A549 (cell line): Measurements from ENCODE around the gene CASP1. TPM values are rescaled to one million over a fixed set of nuclear protein-coding genes. Genes with fewer than 3 reads are reported as not detected.
"Not testable (repeated sequence)": the region's sequence is repeated elsewhere in the genome, so short reads cannot be mapped to it uniquely, and the experiment has no call there.

Experiments used
- ATAC-seq, 2 experiments: fragments of 200-7000 bp in 1 of 2; fragments of >200 bp in 1 of 2; cut with Nextera tagmentation in 1 of 2; cut with Tn5 transposase in 1 of 2; 3 replicates each; pipeline versions ENCODE4 v1.8.0 to v1.9.1; 2018 to 2020; ENCODE audit warnings: mild to moderate bottlenecking in 1 of 2, moderate library complexity in 1 of 2
- CTCF ChIA-PET: fragments of 300-600 bp; sonication (Branson Sonifier 250); formaldehyde crosslinking; extraction: SDS; loops from one replicate; lab custom pipeline; 2021; ENCODE audit warnings: antibody characterized with exemption, inconsistent platforms; lab: Yijun Ruan, JAX
- POLR2A ChIA-PET: fragments of 350-600 bp; formaldehyde crosslinking; extraction: SDS; loops from one replicate; lab custom pipeline; 2021; ENCODE audit warnings: antibody characterized with exemption, inconsistent platforms; lab: Yijun Ruan, JAX
- DNase-seq, 2 experiments: peaks; one replicate each; pipeline versions ENCODE4 v3.0.0 to v3.0.0-alpha.2; 2011 to 2016; ENCODE audit warnings: low read depth in 1 of 2, low spot score in 1 of 2
- FAIRE-seq: peaks from 2 replicates; lab custom pipeline; 2011; peaks lifted over from hg19 to GRCh38; lab: Jason Lieb, UNC
- H3K27ac ChIP-seq, 2 experiments: fragments of >200 bp; sonication (Bioruptor Twin); formaldehyde crosslinking; 3 replicates each; pipeline ENCODE4 v1.5.1; 2016 to 2017
- H3K4me1 ChIP-seq: fragments of >200 bp; sonication (Bioruptor Twin); formaldehyde crosslinking; 3 replicates; pipeline ENCODE4 v1.6.1; 2016
- H3K4me2 ChIP-seq: fragments of >200 bp; sonication (Bioruptor Twin); formaldehyde crosslinking; 3 replicates; pipeline ENCODE4 v1.6.1; 2016
- H3K4me3 ChIP-seq: fragments of >200 bp; sonication (Bioruptor Twin); formaldehyde crosslinking; 3 replicates; pipeline ENCODE4 v1.5.1; 2016
- H3K9me3 ChIP-seq: fragments of >200 bp; sonication (Bioruptor Twin); formaldehyde crosslinking; 3 replicates; pipeline ENCODE4 v1.6.1; 2016
- CBX2 ChIP-seq: fragments of 200-600 bp; sonication (generic); IDR thresholded peaks from 2 replicates; pipeline ENCODE4 v1.6.1; 2016; ENCODE audit warnings: low read depth, mild to moderate bottlenecking, borderline replicate concordance
- CHD2 ChIP-seq: fragments of 150-350 bp; IDR thresholded peaks from 2 replicates; pipeline ENCODE4 v1.6.1; 2014; ENCODE audit warnings: low read length; ENCODE audit not compliant: partially characterized antibody
- CHD4 ChIP-seq: fragments of 200-600 bp; sonication (generic); IDR thresholded peaks from 2 replicates; pipeline ENCODE4 v1.6.1; 2016; ENCODE audit warnings: antibody characterized with exemption, mild to moderate bottlenecking, borderline replicate concordance
- EHF ChIP-seq: fragments of 250-450 bp; sonication (Bioruptor Pico); IDR thresholded peaks from 2 replicates; pipeline ENCODE4 v1.5.0; 2020; ENCODE audit warnings: mild to moderate bottlenecking
- ESRRA ChIP-seq: fragments of 150-350 bp; IDR thresholded peaks from 2 replicates; pipeline ENCODE4 v1.6.1; 2014; ENCODE audit warnings: mild to moderate bottlenecking, low read length, borderline replicate concordance
- FOSB ChIP-seq: fragments of 250-450 bp; sonication (Bioruptor Pico); IDR thresholded peaks from 2 replicates; pipeline ENCODE4 v1.5.0; 2020; ENCODE audit warnings: mild to moderate bottlenecking, moderate library complexity
- GATA3 ChIP-seq: IDR thresholded peaks from 2 replicates; pipeline ENCODE4 v1.6.1; 2012; ENCODE audit warnings: borderline replicate concordance
- HDAC2 ChIP-seq: fragments of 200-600 bp; sonication (generic); IDR thresholded peaks from 2 replicates; pipeline ENCODE4 v1.6.1; 2016
- HEYL ChIP-seq: fragments of 250-450 bp; sonication (Bioruptor Pico); IDR thresholded peaks from 2 replicates; pipeline ENCODE4 v1.8.0; 2021; ENCODE audit warnings: mild to moderate bottlenecking, moderate library complexity
- HOXA7 ChIP-seq: fragments of 250-450 bp; sonication (Bioruptor Pico); IDR thresholded peaks from 2 replicates; pipeline ENCODE4 v1.5.0; 2020; ENCODE audit warnings: mild to moderate bottlenecking, moderate library complexity
- HOXB13 ChIP-seq: fragments of 250-450 bp; sonication (Bioruptor Pico); IDR thresholded peaks from 2 replicates; pipeline ENCODE4 v1.5.0; 2020; ENCODE audit warnings: low read depth, mild to moderate bottlenecking, moderate library complexity
- JUNB ChIP-seq: fragments of >200 bp; sonication (Bioruptor Twin); formaldehyde crosslinking; IDR thresholded peaks from 2 replicates; pipeline ENCODE4 v1.6.1; 2016
- MAZ ChIP-seq: fragments of 150-350 bp; IDR thresholded peaks from 2 replicates; pipeline ENCODE4 v1.6.1; 2014; ENCODE audit warnings: antibody characterized with exemption, low read depth, low read length, borderline replicate concordance
- NPAS2 ChIP-seq: fragments of 250-450 bp; sonication (Bioruptor Pico); IDR thresholded peaks from 2 replicates; pipeline ENCODE4 v1.8.0; 2022; ENCODE audit warnings: mild to moderate bottlenecking, moderate library complexity, borderline replicate concordance
- PHF8 ChIP-seq: fragments of 200-600 bp; sonication (generic); IDR thresholded peaks from 2 replicates; pipeline ENCODE4 v1.6.1; 2016; ENCODE audit warnings: low read depth, mild to moderate bottlenecking, antibody characterized with exemption, moderate library complexity, borderline replicate concordance
- RAD21 ChIP-seq, 2 experiments: fragments of >200 bp in 1 of 2; sonication (Bioruptor Twin) in 1 of 2; formaldehyde crosslinking in 1 of 2; IDR thresholded peaks in 1 of 2; conservative IDR thresholded peaks in 1 of 2; 2 replicates in 1 of 2; 3 replicates in 1 of 2; pipeline ENCODE4 v1.6.1; 2012 to 2018; ENCODE audit warnings: inconsistent platforms in 1 of 2
- RARB ChIP-seq: fragments of 250-450 bp; sonication (Bioruptor Pico); IDR thresholded peaks from 2 replicates; pipeline ENCODE4 v1.8.0; 2021; ENCODE audit warnings: mild to moderate bottlenecking, moderate library complexity
- RNF2 ChIP-seq: fragments of 200-600 bp; sonication (generic); IDR thresholded peaks from 2 replicates; pipeline ENCODE4 v1.6.1; 2016; ENCODE audit warnings: low read depth, mild to moderate bottlenecking, antibody characterized with exemption, moderate library complexity, borderline replicate concordance
- TFCP2L1 ChIP-seq: fragments of 250-450 bp; sonication (Bioruptor Pico); IDR thresholded peaks from 2 replicates; pipeline ENCODE4 v1.5.0; 2021; ENCODE audit warnings: mild to moderate bottlenecking
- TP53 ChIP-seq: fragments of 250-450 bp; sonication (Bioruptor Pico); IDR thresholded peaks from 2 replicates; pipeline ENCODE4 v1.5.0; 2021; ENCODE audit warnings: mild to moderate bottlenecking, moderate library complexity
- WGBS: methylation state at CpG from one replicate; pipeline ENCODE4 v1.1.6; 2017; ENCODE audit errors: missing lambda C conversion rate; 5-methylcytosine and 5-hydroxymethylcytosine counted together
- polyA plus RNA-seq, 4 experiments: library from polyadenylated mRNA; depleted of rRNA in 3 of 4; stranded (reverse); fragments of >200 nt; fragmentation: RNase III in 1 of 4; extraction: RNeasy Plus Mini Kit Qiagen cat#74134 plus additional on column Dnase treatment in 1 of 4; gene quantifications; 2 replicates in 3 of 4; 3 replicates in 1 of 4; pipeline ENCODE4 v1.2.3, GENCODE V29; 2011 to 2017
- TF ChIP-seq, protein P1 (sequence below): IDR thresholded peaks from 2 replicates; pipeline ENCODE4 v1.6.1; 2012
- TF ChIP-seq, protein P2 (sequence below): fragments of 450-650 bp; IDR thresholded peaks from 2 replicates; pipeline ENCODE4 v1.6.1; 2014; ENCODE audit warnings: antibody characterized with exemption
- TF ChIP-seq, protein P3 (sequence below): IDR thresholded peaks from 2 replicates; pipeline ENCODE4 v1.6.1; 2012; ENCODE audit warnings: low read depth, borderline replicate concordance
- TF ChIP-seq, protein P4 (sequence below): fragments of 250-450 bp; sonication (Bioruptor Pico); IDR thresholded peaks from 2 replicates; pipeline ENCODE4 v1.5.0; 2020; ENCODE audit warnings: low read depth, mild to moderate bottlenecking, moderate library complexity
- TF ChIP-seq, protein P5 (sequence below): fragments of 200-600 bp; sonication (generic); IDR thresholded peaks from 2 replicates; pipeline ENCODE4 v1.6.1; 2016; ENCODE audit warnings: antibody characterized with exemption, mild to moderate bottlenecking, moderate library complexity

Gene CASP1
- polyA plus RNA-seq, 2 of the 4 experiments (the other 2 are of a cell fraction): 0.06 to 0.15 TPM

DNA sequence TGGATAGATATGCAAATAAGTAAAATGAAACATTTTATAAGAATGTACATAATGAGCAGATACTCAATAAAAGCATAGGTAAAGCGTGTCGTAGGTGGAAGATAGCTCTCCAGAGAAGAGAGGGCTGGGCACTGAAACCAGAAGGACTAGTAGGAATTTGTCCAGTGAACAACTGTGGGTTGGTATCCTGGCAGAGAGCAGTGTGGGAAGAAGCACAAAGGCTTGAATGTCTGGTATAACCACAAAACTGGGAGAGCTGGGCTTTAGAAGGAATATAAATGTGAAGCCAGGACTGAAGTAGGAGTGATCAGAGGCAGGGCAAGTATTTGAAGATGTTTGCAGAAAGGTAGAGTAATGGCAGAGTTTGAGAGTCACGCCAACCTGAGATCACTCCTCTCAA is 43.3 kb upstream of the CASP1 start:
- WGBS: 69% methylated on average over 3 of the region's 3 CpGs
- no peak for ATAC-seq
- Histone ChIP-seq H3K4me2 (no peak overlapping the region), H3K27ac (no peak overlapping the region), H3K4me1 (no peaks in the 10 kb centered on the region), H3K4me3 (no peak overlapping the region), H3K9me3 (no peaks in the 10 kb centered on the region)
- no peak for DNase-seq
- TF ChIP-seq TP53 (CRISPR knock-in tag) (no peak), NPAS2 (CRISPR knock-in tag) (no peak), RAD21 (conservative IDR thresholded peaks at IDR 0.05 in 1 of 2, IDR thresholded peaks at IDR 0.05 in 1 of 2) (no peak), CHD4 (no peak), EHF (CRISPR knock-in tag) (no peak), RARB (CRISPR knock-in tag) (no peak), RNF2 (no peak), HDAC2 (no peak), JUNB (no peak), ESRRA (no peak), FOSB (CRISPR knock-in tag) (no peak), MAZ (no peak), HOXB13 (CRISPR knock-in tag) (no peak), GATA3 (no peak), HOXA7 (CRISPR knock-in tag) (no peak)
- TF ChIP-seq, protein P1, sequence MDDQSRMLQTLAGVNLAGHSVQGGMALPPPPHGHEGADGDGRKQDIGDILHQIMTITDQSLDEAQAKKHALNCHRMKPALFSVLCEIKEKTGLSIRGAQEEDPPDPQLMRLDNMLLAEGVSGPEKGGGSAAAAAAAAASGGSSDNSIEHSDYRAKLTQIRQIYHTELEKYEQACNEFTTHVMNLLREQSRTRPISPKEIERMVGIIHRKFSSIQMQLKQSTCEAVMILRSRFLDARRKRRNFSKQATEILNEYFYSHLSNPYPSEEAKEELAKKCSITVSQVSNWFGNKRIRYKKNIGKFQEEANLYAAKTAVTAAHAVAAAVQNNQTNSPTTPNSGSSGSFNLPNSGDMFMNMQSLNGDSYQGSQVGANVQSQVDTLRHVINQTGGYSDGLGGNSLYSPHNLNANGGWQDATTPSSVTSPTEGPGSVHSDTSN: no peak
- TF ChIP-seq, protein P2, sequence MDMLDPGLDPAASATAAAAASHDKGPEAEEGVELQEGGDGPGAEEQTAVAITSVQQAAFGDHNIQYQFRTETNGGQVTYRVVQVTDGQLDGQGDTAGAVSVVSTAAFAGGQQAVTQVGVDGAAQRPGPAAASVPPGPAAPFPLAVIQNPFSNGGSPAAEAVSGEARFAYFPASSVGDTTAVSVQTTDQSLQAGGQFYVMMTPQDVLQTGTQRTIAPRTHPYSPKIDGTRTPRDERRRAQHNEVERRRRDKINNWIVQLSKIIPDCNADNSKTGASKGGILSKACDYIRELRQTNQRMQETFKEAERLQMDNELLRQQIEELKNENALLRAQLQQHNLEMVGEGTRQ: no peak
- TF ChIP-seq, protein P3, sequence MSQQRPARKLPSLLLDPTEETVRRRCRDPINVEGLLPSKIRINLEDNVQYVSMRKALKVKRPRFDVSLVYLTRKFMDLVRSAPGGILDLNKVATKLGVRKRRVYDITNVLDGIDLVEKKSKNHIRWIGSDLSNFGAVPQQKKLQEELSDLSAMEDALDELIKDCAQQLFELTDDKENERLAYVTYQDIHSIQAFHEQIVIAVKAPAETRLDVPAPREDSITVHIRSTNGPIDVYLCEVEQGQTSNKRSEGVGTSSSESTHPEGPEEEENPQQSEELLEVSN: no peak
- TF ChIP-seq, protein P4, sequence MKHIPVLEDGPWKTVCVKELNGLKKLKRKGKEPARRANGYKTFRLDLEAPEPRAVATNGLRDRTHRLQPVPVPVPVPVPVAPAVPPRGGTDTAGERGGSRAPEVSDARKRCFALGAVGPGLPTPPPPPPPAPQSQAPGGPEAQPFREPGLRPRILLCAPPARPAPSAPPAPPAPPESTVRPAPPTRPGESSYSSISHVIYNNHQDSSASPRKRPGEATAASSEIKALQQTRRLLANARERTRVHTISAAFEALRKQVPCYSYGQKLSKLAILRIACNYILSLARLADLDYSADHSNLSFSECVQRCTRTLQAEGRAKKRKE (CRISPR knock-in tag): no peak
- no peak for FAIRE-seq
- CTCF ChIA-PET: no interaction called here
- POLR2A ChIA-PET: no interaction called here

DNA sequence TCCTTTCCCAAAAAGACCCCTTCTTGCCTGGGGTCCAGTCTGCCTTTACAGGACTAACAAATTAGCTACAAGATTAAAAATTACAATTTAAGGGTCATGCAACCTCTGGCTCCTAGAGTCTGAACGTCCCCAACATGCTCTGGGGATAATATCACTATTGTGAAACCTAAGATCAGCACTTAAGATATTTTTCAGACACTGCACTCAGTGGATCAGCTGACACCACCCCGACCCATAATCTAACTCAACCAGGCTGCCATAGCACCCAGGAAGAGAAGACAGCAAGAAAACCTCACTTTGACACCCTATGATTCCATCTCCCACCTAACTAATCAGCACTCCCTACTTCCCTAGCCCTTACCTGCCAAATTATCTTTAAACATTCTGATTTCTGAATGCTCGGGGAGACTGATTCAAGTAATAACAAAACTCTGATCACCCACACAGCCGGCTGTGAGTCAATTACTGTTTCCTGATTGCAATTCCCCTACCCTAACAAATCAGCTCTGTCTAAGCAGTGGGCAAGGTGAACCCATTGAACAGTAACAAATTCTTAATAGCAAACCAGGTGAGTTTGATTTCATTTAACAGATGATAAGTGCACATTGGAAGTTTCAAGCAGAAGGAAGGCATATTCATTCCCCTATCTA is 42.3 kb upstream of the CASP1 start:
- H3K4me1 ChIP-seq, H3K27ac ChIP-seq, ATAC-seq, H3K9me3 ChIP-seq, H3K4me2 ChIP-seq, CTCF ChIA-PET, DNase-seq, FAIRE-seq, POLR2A ChIA-PET, H3K4me3 ChIP-seq: not testable (repeated sequence)
- WGBS: 35% methylated on average over 4 of the region's 4 CpGs

DNA sequence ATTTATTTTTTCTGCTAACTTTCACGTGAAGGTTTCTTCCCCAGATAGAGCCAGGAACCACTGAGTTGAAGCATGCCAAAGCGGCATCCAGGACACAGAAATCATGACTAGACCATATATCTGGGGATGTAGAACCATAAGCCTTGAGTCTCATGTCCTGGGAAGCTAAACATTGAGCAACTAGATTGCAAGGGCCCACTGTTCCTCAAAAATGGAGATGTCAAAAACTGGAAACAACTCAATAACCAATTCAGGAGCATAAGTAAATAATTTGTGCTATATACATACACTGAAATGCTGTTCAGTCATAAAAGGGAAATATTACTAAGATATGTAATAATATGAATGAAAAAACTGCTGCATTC is 39.2 kb upstream of the CASP1 start:
- 53% methylated on average over 2 of the region's 2 CpGs for WGBS
- H3K9me3 ChIP-seq: no peaks in the 10 kb centered on the region
- H3K4me2 ChIP-seq: no peak overlapping the region
- POLR2A ChIA-PET: no interaction called here
- H3K4me3 ChIP-seq: no peak overlapping the region
- CTCF ChIA-PET: no interaction called here
- H3K4me1 ChIP-seq: no peaks in the 10 kb centered on the region
- H3K27ac ChIP-seq: no peak overlapping the region
- ATAC-seq (no peak), FAIRE-seq (no peak), DNase-seq (no peak)
- TF ChIP-seq, protein P2: no peak
- TF ChIP-seq CHD2: no peak
- no peak for TF ChIP-seq PHF8
- no peak for TF ChIP-seq RAD21 (conservative IDR thresholded peaks at IDR 0.05 in 1 of 2, IDR thresholded peaks at IDR 0.05 in 1 of 2)
- no peak for TF ChIP-seq HDAC2
- TF ChIP-seq, protein P5, sequence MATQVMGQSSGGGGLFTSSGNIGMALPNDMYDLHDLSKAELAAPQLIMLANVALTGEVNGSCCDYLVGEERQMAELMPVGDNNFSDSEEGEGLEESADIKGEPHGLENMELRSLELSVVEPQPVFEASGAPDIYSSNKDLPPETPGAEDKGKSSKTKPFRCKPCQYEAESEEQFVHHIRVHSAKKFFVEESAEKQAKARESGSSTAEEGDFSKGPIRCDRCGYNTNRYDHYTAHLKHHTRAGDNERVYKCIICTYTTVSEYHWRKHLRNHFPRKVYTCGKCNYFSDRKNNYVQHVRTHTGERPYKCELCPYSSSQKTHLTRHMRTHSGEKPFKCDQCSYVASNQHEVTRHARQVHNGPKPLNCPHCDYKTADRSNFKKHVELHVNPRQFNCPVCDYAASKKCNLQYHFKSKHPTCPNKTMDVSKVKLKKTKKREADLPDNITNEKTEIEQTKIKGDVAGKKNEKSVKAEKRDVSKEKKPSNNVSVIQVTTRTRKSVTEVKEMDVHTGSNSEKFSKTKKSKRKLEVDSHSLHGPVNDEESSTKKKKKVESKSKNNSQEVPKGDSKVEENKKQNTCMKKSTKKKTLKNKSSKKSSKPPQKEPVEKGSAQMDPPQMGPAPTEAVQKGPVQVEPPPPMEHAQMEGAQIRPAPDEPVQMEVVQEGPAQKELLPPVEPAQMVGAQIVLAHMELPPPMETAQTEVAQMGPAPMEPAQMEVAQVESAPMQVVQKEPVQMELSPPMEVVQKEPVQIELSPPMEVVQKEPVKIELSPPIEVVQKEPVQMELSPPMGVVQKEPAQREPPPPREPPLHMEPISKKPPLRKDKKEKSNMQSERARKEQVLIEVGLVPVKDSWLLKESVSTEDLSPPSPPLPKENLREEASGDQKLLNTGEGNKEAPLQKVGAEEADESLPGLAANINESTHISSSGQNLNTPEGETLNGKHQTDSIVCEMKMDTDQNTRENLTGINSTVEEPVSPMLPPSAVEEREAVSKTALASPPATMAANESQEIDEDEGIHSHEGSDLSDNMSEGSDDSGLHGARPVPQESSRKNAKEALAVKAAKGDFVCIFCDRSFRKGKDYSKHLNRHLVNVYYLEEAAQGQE: no peak
- no peak for TF ChIP-seq TFCP2L1 (CRISPR knock-in tag)
- TF ChIP-seq CBX2: no peak
- no peak for TF ChIP-seq RARB (CRISPR knock-in tag)
- TF ChIP-seq HEYL (CRISPR knock-in tag): no peak
- TF ChIP-seq NPAS2 (CRISPR knock-in tag): no peak
